DND-41 (cell line): ENCODE measurements around the gene SERINC2.

Experiments
- ATAC-seq: fragments of 200-7000 bp; cut with Tn5 transposase; 3 replicates; pipeline ENCODE4 v1.9.1; 2021; ENCODE audit warnings: low read depth; ENCODE audit not compliant: insufficient read depth
- DNase-seq: peaks from one replicate; pipeline ENCODE4 v3.0.0-alpha.2; 2020
- H2AFZ ChIP-seq: 2 replicates; pipeline ENCODE4 v1.6.0; 2012; ENCODE audit warnings: low read depth, low read length
- H3K27ac ChIP-seq: 2 replicates; pipeline ENCODE4 v1.5.1; 2012; ENCODE audit warnings: low read length, inconsistent platforms
- H3K27me3 ChIP-seq: fragments of 200-600 bp; sonication (generic); 2 replicates; pipeline ENCODE4 v1.6.0; 2012; ENCODE audit warnings: low read length, mild to moderate bottlenecking, inconsistent platforms; ENCODE audit not compliant: insufficient read depth, poor library complexity
- H3K36me3 ChIP-seq: 2 replicates; pipeline ENCODE4 v1.5.1; 2012; ENCODE audit warnings: low read length, inconsistent platforms; ENCODE audit not compliant: insufficient read depth
- H3K4me1 ChIP-seq: 2 replicates; pipeline ENCODE4 v1.5.1; 2012; ENCODE audit warnings: mild to moderate bottlenecking, low read length; ENCODE audit not compliant: insufficient read depth
- H3K4me2 ChIP-seq: 2 replicates; pipeline ENCODE4 v1.6.0; 2012; ENCODE audit warnings: mild to moderate bottlenecking, moderate library complexity, low read length, inconsistent platforms; ENCODE audit not compliant: insufficient read depth
- H3K4me3 ChIP-seq, 2 experiments: fragments of 200-600 bp in 1 of 2; shearing (Covaris generic) in 1 of 2; 2 replicates each; pipeline ENCODE4 v1.5.1; 2012 to 2016; ENCODE audit warnings: inconsistent platforms in 2 of 2, low read length in 2 of 2, mild to moderate bottlenecking in 2 of 2, low read depth in 1 of 2, moderate library complexity in 1 of 2
- H3K79me2 ChIP-seq: 2 replicates; pipeline ENCODE4 v1.6.0; 2012; ENCODE audit warnings: low read length, inconsistent platforms; ENCODE audit not compliant: insufficient read depth
- H3K9ac ChIP-seq: 2 replicates; pipeline ENCODE4 v1.6.0; 2012; ENCODE audit warnings: low read depth, mild to moderate bottlenecking, inconsistent platforms, low read length, moderate library complexity
- H3K9me3 ChIP-seq: 2 replicates; pipeline ENCODE4 v1.5.1; 2012; ENCODE audit warnings: low read length, moderate library complexity, mild to moderate bottlenecking, inconsistent platforms; ENCODE audit not compliant: insufficient read depth, severe bottlenecking
- H4K20me1 ChIP-seq: 2 replicates; pipeline ENCODE4 v1.6.0; 2012; ENCODE audit warnings: low read length; ENCODE audit not compliant: insufficient read depth
- EZH2 ChIP-seq: IDR thresholded peaks from 3 replicates; pipeline ENCODE4 v1.6.1; 2012; ENCODE audit warnings: borderline replicate concordance, low read depth, mild to moderate bottlenecking, moderate library complexity, low read length, inconsistent platforms; ENCODE audit not compliant: severe bottlenecking
- TF ChIP-seq, protein P1 (sequence below): IDR thresholded peaks from 2 replicates; pipeline ENCODE4 v1.5.1; 2012; ENCODE audit warnings: borderline replicate concordance, low read length, moderate library complexity, mild to moderate bottlenecking; ENCODE audit not compliant: poor library complexity, severe bottlenecking; ENCODE audit errors: extremely low read depth

SERINC2 gene

DNA sequence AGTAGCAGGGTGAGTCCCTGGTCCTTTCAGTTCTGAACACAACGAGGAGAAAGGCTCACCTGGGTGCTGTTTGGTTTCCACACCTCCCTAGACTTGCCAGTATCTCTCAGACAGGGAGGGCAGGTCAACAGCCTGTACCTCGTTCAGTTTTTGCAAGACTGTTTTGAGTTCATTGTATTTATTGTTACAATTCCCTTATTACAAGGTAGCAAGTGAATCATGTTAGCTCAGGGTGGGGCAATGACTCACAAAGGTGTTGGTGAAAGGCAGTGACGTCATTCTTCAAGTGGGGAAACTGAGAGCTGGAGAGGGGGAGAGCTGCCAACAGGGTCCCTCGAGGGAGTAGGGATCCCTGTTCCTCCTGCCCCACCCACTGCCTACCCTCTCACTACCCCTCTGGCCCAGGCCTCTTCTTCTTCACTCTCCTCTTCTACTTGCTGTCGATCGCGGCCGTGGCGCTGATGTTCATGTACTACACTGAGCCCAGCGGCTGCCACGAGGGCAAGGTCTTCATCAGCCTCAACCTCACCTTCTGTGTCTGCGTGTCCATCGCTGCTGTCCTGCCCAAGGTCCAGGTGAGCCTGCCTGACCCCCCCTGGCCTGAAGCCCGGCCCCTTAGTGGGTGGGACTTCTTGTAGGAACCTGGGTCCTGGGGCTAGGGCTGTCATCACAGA lies 13.4 kb downstream of the SERINC2 start:
- H3K79me2 ChIP-seq: peaks cover 37% of the 10 kb centered on the region
- peak overlapping the region in 1 of 2 experiments; percentile 54; a peak in 2 of 4 replicates for H3K4me3 ChIP-seq
- peak overlapping the region; percentile 55 for H3K9ac ChIP-seq
- DNase-seq (no peak), ATAC-seq (no peak)
- TF ChIP-seq, protein P1, sequence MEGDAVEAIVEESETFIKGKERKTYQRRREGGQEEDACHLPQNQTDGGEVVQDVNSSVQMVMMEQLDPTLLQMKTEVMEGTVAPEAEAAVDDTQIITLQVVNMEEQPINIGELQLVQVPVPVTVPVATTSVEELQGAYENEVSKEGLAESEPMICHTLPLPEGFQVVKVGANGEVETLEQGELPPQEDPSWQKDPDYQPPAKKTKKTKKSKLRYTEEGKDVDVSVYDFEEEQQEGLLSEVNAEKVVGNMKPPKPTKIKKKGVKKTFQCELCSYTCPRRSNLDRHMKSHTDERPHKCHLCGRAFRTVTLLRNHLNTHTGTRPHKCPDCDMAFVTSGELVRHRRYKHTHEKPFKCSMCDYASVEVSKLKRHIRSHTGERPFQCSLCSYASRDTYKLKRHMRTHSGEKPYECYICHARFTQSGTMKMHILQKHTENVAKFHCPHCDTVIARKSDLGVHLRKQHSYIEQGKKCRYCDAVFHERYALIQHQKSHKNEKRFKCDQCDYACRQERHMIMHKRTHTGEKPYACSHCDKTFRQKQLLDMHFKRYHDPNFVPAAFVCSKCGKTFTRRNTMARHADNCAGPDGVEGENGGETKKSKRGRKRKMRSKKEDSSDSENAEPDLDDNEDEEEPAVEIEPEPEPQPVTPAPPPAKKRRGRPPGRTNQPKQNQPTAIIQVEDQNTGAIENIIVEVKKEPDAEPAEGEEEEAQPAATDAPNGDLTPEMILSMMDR: no peak
- TF ChIP-seq EZH2: no peak
- H2AFZ ChIP-seq: no peak overlapping the region
- no peaks in the 10 kb centered on the region for H3K27me3 ChIP-seq
- peaks cover 28% of the 10 kb centered on the region for H3K36me3 ChIP-seq
- peak overlapping the region; percentile 68 for H3K4me2 ChIP-seq
- no peaks in the 10 kb centered on the region for H4K20me1 ChIP-seq
- H3K9me3 ChIP-seq: no peaks in the 10 kb centered on the region
- peak overlapping the region; percentile 74 for H3K27ac ChIP-seq
- peaks cover 61% of the 10 kb centered on the region for H3K4me1 ChIP-seq

GRCh38 chr1:31427322-31427721 lies 14.3 kb downstream of the SERINC2 start:
- Histone ChIP-seq H3K79me2 (peaks cover 37% of the 10 kb centered on the region), H3K9me3 (no peaks in the 10 kb centered on the region), H2AFZ (no peak overlapping the region), H3K4me2 (peak overlapping the region; percentile 9; the same call in 1 of the 2 replicates), H3K4me3 (no peak overlapping the region), H3K27me3 (no peaks in the 10 kb centered on the region), H3K9ac (no peak overlapping the region), H3K4me1 (peaks cover 59% of the 10 kb centered on the region), H3K36me3 (peaks cover 28% of the 10 kb centered on the region), H3K27ac (0 out of 2 replicates have a peak overlapping the region, but pooled peaks have one; percentile 16), H4K20me1 (no peaks in the 10 kb centered on the region)
- ATAC-seq: no peak
- TF ChIP-seq, protein P1: no peak
- TF ChIP-seq EZH2: no peak
- no peak for DNase-seq

DNA sequence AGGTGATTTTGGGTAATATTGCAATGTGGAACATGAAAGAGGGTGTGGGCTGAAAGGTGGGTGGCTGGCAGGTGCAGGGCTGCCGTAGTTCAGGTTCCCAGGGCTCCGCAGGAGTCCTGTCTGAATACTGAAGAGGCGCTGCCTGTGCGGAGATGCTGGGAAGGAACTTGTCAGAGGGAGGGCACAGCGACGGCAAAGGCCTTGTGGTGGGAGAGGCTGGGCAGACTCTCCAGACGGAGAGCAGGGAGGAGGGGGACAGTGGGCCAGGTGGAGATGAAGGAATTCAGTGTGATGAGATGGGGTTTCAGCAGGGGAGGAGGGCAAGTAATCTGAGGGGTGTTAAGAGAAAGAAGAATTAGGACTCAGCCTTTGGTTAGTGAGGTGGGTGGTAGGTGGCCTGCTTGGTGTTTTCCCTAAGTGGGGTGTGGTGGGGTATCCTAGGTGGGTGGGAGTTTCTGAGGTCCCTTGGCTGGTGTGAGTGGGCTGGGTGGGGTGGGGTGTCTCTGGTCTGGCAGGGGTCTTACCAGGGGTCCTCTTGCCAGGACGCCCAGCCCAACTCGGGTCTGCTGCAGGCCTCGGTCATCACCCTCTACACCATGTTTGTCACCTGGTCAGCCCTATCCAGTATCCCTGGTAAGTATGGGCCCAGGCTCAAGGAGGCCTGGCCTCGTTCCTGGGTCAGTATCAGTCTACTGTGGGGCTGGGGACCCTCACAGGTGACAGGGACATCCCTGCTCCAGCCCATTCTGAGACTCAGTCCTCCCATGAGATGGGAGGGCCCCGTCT lies 15.6 kb downstream of the SERINC2 start:
- Histone ChIP-seq H3K27ac (no peak overlapping the region), H3K4me2 (no peak overlapping the region), H3K9ac (no peak overlapping the region), H3K4me3 (no peak overlapping the region), H4K20me1 (no peaks in the 10 kb centered on the region), H3K9me3 (no peaks in the 10 kb centered on the region), H2AFZ (no peak overlapping the region), H3K4me1 (peaks cover 46% of the 10 kb centered on the region), H3K36me3 (peaks cover 32% of the 10 kb centered on the region), H3K27me3 (no peaks in the 10 kb centered on the region), H3K79me2 (peaks cover 37% of the 10 kb centered on the region)
- ATAC-seq (no peak), DNase-seq (no peak)
- TF ChIP-seq, protein P1: no peak
- TF ChIP-seq EZH2: no peak
